IPS DF 6.9 (cell line): ENCODE measurements around the gene TAC4.
"Not testable (repeated sequence)": the region's sequence is repeated elsewhere in the genome, so short reads cannot be mapped to it uniquely, and the experiment has no call there.

Experiments used
- DNase-seq: peaks from one replicate; pipeline ENCODE4 v3.0.0-alpha.2; 2013; ENCODE audit warnings: low read depth, low spot score
- H3K27ac ChIP-seq: one replicate; pipeline ENCODE4 v1.5.1; 2013; ENCODE audit warnings: low read length, control low read depth
- H3K27me3 ChIP-seq: 2 replicates; pipeline ENCODE4 v1.6.1; 2013; ENCODE audit warnings: mild to moderate bottlenecking, low read length; ENCODE audit not compliant: control insufficient read depth, insufficient read depth
- H3K36me3 ChIP-seq: 2 replicates; pipeline ENCODE4 v1.6.1; 2013; ENCODE audit warnings: low read length; ENCODE audit not compliant: control insufficient read depth, insufficient read depth
- H3K4me1 ChIP-seq: 2 replicates; pipeline ENCODE4 v1.6.1; 2013; ENCODE audit warnings: low read length; ENCODE audit not compliant: control insufficient read depth, insufficient read depth
- H3K4me3 ChIP-seq: 2 replicates; pipeline ENCODE4 v1.5.1; 2013; ENCODE audit warnings: mild to moderate bottlenecking, low read length
- H3K9me3 ChIP-seq: 2 replicates; pipeline ENCODE4 v1.6.1; 2013; ENCODE audit warnings: low read length, inconsistent platforms; ENCODE audit not compliant: control insufficient read depth, insufficient read depth
- WGBS: extraction: QIAGEN DNeasy Blood & Tissue Kit; methylation state at CpG from one replicate; pipeline ENCODE4 v1.1.7; 2013; ENCODE audit warnings: mixed read lengths, missing lambda C conversion rate; ENCODE audit not compliant: insufficient read length, insufficient coverage; 5-methylcytosine and 5-hydroxymethylcytosine counted together

Gene TAC4

DNA sequence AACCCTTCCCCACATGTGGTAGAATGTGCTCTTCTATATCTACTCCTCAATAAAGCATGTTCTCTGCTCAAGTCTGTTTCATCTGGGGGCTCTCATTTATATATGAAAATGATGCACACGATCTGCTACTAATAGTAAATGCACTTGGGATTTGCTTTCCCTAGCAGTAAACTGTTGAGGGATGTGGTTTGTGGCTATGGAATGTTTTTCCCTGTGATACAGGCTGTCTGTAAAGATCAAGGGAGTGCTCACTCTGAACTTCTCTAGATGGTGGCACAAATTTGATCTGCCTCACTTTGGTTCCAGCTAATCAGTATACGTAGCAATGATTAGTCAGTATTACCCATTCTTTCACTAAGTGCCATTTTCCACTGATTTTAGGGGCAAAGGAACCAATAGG is 18.8 kb downstream of the TAC4 start:
- Histone ChIP-seq H3K27me3 (no peaks in the 10 kb centered on the region), H3K36me3 (peaks cover 23% of the 10 kb centered on the region; the same call in 1 of the 2 replicates), H3K4me1 (no peaks in the 10 kb centered on the region), H3K4me3 (no peak overlapping the region), H3K9me3 (no peaks in the 10 kb centered on the region), H3K27ac (no peak overlapping the region)
- no CpG with 5 or more reads among the region's 2 CpGs for WGBS
- no peak for DNase-seq

DNA sequence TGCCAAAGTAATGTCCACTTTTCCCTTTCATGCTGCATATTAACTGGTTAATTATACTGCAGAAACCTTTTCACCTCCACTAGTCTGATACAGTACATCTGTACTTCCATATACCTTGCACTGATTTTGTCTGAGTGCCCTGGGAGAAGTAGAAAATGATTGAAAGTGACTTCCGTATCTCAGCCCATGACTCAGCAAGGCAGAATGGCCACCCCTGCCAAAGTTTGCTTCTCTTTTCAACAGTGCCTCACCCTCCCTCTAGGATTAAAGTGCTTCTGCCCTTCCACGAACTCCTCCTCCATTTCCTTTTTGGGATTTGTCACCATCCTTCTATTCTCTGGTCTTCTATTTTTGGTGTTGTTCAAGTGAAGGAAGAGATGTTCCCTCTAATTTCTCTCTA is 19.5 kb downstream of the TAC4 start:
- not testable (repeated sequence) for H3K27ac ChIP-seq
- peaks cover 23% of the 10 kb centered on the region; the same call in 1 of the 2 replicates for H3K36me3 ChIP-seq

DNA sequence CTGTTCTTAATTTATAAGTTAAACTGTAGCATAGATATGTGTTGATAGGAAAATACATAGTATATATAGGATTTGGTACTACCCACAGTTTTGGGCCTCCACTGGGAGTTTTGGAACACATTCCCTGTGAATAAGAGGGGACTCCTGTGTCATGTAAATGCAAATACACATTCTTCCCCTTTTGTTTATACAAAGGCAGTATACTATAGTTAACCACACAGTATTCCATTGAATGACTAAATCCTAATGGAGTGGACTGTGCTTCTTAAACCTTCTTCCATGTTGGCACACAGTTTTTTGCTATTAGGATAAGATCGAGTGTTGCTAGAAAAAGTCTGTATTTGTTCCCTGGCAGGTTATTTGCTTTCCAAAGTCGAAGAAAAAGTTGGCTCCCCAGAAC is 22.2 kb downstream of the TAC4 start:
- peaks cover 29% of the 10 kb centered on the region; the same call in 1 of the 2 replicates for H3K36me3 ChIP-seq
- H3K9me3 ChIP-seq = no peaks in the 10 kb centered on the region
- no peaks in the 10 kb centered on the region for H3K4me1 ChIP-seq
- no CpG with 5 or more reads among the region's 2 CpGs for WGBS
- DNase-seq = no peak
- no peaks in the 10 kb centered on the region for H3K27me3 ChIP-seq
- no peak overlapping the region for H3K27ac ChIP-seq
- H3K4me3 ChIP-seq = no peak overlapping the region

More for the DNA sequence above, 19.5 kb downstream of the TAC4 start:
- no CpG with 5 or more reads among the region's 2 CpGs for WGBS
- H3K4me3 ChIP-seq, DNase-seq, H3K9me3 ChIP-seq, H3K27me3 ChIP-seq, H3K4me1 ChIP-seq: not testable (repeated sequence)

DNA sequence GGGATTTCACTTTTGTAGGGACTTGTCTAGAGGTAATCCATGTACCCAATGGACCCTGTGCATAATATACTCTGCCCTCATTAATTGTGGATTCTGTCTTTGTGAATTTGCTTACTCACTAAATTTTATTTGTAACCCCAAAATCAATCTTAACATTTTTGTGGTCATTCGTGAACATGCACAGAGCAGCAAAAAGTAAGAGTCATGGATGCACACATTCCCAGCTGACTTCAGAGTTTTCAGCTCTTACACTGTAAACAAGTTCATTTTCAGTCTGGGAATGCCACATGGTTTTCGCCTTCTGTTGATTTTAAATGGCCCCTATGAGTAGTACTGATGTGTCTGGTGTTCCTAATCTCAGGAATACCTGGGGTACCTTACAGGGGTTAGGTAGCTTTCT is 24.3 kb downstream of the TAC4 start:
- H3K36me3 ChIP-seq = peaks cover 27% of the 10 kb centered on the region; the same call in 1 of the 2 replicates
- no peak for DNase-seq
- H3K9me3 ChIP-seq = no peaks in the 10 kb centered on the region
- no peaks in the 10 kb centered on the region for H3K4me1 ChIP-seq
- no peaks in the 10 kb centered on the region for H3K27me3 ChIP-seq
- H3K4me3 ChIP-seq = no peak overlapping the region
- WGBS = no CpG with 5 or more reads among the region's 2 CpGs
- H3K27ac ChIP-seq = no peak overlapping the region

DNA sequence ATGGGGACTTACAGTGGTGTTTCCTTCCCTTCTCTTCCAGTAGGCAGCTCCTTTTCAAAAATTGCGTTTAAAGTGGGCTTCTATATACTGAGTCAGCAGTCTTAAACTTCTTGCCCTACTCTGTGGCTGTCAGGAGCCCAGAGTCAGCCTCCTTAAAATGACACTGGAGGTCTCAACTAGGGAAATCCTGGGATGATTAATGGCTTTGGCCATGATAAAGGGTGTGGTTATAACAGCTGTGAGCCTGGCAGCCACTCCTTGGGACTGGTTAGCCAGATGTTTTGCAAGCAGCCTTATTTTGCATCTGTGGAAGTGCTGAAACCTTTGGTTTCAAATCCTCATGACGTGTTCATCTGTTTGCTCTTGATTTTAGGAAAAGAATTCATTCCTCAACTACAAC is 25.0 kb downstream of the TAC4 start:
- H3K4me3 ChIP-seq = no peak overlapping the region
- no peak for DNase-seq
- no peaks in the 10 kb centered on the region for H3K9me3 ChIP-seq
- no peak overlapping the region for H3K27ac ChIP-seq
- peaks cover 2% of the 10 kb centered on the region; the same call in 1 of the 2 replicates for H3K4me1 ChIP-seq
- no peaks in the 10 kb centered on the region for H3K27me3 ChIP-seq
- no CpG with 5 or more reads among the region's 2 CpGs for WGBS
- H3K36me3 ChIP-seq = peaks cover 30% of the 10 kb centered on the region; the same call in 1 of the 2 replicates

DNA sequence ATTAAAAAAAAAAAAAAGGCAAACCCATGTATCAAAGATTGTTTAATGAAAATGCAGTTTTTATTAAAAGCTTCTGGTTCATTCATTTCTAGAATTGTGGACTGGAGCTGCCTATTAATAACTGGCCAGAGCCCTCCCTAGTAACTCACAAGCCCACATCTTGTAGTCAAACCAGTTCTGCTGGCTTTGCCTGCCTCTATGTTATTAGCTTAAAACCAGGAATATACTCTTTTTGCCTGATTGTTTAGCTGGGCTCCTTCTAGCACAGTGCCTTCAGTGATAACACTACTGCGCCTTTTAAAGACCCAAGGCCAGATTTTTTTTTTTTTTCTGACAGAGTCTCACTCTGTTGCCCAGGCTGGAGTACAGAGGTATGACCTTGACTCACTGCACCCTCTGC is 26.0 kb downstream of the TAC4 start:
- no peak for DNase-seq
- Histone ChIP-seq H3K9me3 (no peaks in the 10 kb centered on the region), H3K4me1 (peaks cover 4% of the 10 kb centered on the region; the same call in 1 of the 2 replicates), H3K4me3 (no peak overlapping the region), H3K27ac (no peak overlapping the region), H3K36me3 (peaks cover 27% of the 10 kb centered on the region; the same call in 1 of the 2 replicates), H3K27me3 (no peaks in the 10 kb centered on the region)
- no CpG with 5 or more reads among the region's 1 CpG for WGBS

DNA sequence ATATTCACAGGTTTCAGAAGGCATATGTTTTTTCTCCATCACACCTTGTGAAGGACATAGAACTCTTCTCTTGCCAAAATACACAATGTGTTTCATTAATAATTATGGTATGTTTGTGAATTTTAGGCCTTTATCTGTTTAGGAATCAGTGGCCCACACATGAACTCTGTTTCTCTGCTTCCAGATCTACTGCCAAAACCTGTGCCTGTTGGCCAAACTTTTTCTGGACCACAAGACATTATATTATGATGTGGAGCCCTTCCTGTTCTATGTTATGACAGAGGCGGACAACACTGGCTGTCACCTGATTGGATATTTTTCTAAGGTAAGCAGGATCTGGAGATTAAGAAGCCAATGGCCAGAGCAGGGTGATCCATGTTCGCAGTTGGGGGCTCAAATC is 26.4 kb downstream of the TAC4 start:
- H3K4me3 ChIP-seq = no peak overlapping the region
- peaks cover 25% of the 10 kb centered on the region; the same call in 1 of the 2 replicates for H3K36me3 ChIP-seq
- no peak for DNase-seq
- no peak overlapping the region for H3K27ac ChIP-seq
- peaks cover 4% of the 10 kb centered on the region; the same call in 1 of the 2 replicates for H3K4me1 ChIP-seq
- H3K27me3 ChIP-seq = no peaks in the 10 kb centered on the region
- WGBS = no CpG with 5 or more reads among the region's 2 CpGs
- no peaks in the 10 kb centered on the region for H3K9me3 ChIP-seq

DNA sequence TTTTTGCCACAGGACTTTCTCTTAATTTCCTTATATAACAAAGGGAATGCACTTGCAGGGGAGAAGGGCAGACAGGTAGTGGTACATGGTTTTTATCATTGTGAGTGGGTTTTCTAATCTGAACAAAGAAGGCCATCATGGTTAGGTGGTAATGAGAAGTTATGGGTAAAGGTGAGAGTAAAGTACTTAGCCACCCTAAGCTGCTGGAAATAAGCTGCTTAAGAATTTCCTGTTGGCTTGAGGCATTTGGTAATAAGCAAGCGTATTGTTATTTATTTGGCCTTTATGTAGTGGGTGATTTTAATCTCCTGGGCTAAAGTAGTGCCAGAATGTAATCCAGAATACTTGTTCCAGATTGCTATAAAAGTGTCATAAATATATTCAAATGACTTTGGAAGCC is 27.1 kb downstream of the TAC4 start:
- peaks cover 21% of the 10 kb centered on the region; the same call in 1 of the 2 replicates for H3K36me3 ChIP-seq

DNA sequence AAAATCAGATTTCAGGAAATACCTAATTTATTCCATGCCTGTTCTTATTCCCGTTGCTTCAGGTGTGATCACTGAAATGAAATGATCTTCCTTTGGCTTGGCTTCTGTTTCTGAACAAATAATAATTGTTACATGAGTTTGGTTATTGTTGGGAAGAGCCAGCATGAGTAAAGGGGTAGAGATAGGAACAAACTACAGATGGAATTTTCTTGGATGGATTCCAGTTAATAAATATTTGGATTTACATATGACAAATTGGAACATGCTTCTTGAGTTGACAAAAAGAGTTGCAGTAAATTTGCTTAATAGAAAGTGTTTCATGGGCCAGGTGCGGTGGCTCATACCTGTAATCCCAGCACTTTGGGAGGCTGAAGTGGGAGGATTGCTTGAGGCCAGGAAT is 28.2 kb downstream of the TAC4 start:
- Histone ChIP-seq H3K27me3 (no peaks in the 10 kb centered on the region), H3K36me3 (peaks cover 19% of the 10 kb centered on the region; the same call in 1 of the 2 replicates), H3K4me1 (peaks cover 4% of the 10 kb centered on the region)

More for the DNA sequence above, 27.1 kb downstream of the TAC4 start:
- no peaks in the 10 kb centered on the region for H3K9me3 ChIP-seq
- no CpG with 5 or more reads among the region's 1 CpG for WGBS
- no peak overlapping the region for H3K27ac ChIP-seq
- H3K27me3 ChIP-seq = no peaks in the 10 kb centered on the region
- no peak for DNase-seq
- H3K4me3 ChIP-seq = no peak overlapping the region
- peaks cover 4% of the 10 kb centered on the region; the same call in 1 of the 2 replicates for H3K4me1 ChIP-seq

DNA sequence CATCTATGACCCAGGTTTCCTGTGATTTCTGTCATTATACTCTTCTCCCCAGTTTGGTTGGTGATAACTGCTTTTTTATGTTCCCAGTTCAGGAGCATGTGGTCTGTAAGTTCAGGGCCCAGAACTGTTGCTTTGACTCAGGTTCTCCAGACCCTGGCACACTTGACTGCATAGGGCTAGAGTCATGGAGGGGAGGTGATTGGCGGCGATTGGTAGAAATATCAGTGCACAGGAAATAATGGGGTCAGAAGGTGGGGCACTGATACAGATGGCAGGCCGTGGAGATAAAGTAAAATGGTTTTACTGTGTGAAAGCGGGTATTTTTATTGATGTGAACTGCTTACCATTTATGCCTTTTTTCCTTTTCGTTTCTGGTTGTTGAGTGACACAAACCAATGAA is 28.7 kb downstream of the TAC4 start:
- Histone ChIP-seq H3K36me3 (peaks cover 19% of the 10 kb centered on the region; the same call in 1 of the 2 replicates), H3K27ac (no peak overlapping the region), H3K9me3 (no peaks in the 10 kb centered on the region), H3K4me1 (peaks cover 4% of the 10 kb centered on the region), H3K27me3 (no peaks in the 10 kb centered on the region), H3K4me3 (no peak overlapping the region)
- DNase-seq = no peak
- no CpG with 5 or more reads among the region's 5 CpGs for WGBS

More for the DNA sequence above, 28.2 kb downstream of the TAC4 start:
- no peak for DNase-seq
- no peak overlapping the region for H3K4me3 ChIP-seq
- H3K9me3 ChIP-seq = no peaks in the 10 kb centered on the region
- WGBS = no CpG with 5 or more reads among the region's 2 CpGs
- no peak overlapping the region for H3K27ac ChIP-seq

DNA sequence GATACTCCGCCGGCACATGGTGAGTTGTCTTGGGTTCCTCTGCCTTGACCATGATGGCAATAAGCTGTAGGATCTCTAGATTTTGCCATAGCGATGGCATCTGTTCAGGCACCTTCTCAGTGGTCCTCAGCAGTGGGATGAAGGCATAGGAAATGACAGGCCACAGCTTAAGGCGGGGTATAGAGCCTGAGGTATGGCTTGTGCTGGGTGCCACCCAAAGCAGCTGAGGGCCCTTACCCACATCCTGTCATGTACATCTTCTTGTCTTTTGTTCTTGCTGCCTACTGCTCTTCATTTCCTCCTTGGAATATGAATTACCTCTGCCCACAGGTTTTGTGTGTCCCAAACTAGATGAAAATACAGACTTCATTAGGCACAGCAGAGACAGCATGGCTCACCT is 29.9 kb downstream of the TAC4 start:
- Histone ChIP-seq H3K27ac (no peak overlapping the region), H3K27me3 (no peaks in the 10 kb centered on the region), H3K4me1 (peaks cover 4% of the 10 kb centered on the region), H3K9me3 (no peaks in the 10 kb centered on the region), H3K36me3 (peaks cover 10% of the 10 kb centered on the region; the same call in 1 of the 2 replicates), H3K4me3 (no peak overlapping the region)
- DNase-seq = no peak
- whole genome bisulfite sequencing = no CpG with 5 or more reads among the region's 4 CpGs
